RKO (cell line): ENCODE measurements around the gene AGPAT3.

Source experiments
- DNase-seq: peaks from one replicate; pipeline ENCODE4 v3.0.0-alpha.2; 2016; ENCODE audit warnings: low spot score

AGPAT3 gene

DNA sequence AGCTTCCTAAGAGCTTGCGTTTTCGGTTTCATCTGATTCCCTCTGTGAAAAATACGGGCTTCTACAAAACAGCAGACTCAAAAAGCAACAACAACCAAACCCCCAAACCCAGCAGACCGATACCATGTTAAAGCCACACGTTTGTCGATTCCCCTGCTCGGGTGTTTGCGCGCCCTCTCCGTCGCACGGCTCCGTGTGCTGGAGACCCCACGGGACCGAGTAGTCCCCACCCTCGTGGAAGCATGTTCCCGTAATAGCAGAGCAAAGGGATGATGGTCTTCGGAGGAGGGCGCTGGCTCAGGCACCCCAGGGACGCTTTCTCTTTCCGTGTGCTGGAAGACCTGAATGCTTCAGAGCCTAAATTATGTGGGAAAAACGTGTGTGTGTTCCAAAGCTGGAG is 42.7 kb downstream of the AGPAT3 start:
- no peak for DNase-seq

GRCh38 chr21:43908167-43908566 is 43.1 kb downstream of the AGPAT3 start:
- DNase-seq, result no peak

DNA sequence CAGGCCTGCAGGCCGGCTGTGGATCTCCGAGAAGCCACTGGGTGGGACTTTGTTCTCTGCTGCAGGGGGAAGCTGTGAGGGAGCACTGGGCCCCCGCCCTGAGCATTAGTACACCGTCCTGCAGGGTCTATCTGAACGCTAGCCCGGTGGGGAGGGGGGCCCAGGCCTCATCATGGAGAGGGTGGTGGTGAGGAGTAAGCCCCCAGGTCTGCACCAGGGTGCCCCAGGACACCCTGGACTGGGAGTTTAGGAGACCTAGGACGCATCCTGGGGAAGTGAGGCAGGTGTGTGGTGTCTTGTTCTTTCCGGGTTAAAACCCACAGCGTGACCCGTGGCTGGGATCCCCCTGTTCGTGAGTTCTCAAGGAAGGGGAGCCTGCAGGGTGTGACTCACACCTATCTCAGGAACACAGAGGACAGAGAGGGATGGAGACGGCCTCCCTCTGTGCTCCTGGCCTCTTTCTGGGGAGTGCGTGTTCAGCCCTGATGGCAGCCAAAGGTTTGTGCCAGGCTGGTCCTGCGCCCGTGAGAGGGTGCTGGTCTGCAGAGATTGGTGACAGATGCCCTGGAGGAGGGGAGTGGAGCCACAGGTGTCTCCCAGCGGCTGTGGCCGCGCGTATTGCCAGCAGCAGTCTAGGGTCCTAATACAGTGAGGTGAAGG is 44.8 kb downstream of the AGPAT3 start:
- DNase-seq, result no peak

DNA sequence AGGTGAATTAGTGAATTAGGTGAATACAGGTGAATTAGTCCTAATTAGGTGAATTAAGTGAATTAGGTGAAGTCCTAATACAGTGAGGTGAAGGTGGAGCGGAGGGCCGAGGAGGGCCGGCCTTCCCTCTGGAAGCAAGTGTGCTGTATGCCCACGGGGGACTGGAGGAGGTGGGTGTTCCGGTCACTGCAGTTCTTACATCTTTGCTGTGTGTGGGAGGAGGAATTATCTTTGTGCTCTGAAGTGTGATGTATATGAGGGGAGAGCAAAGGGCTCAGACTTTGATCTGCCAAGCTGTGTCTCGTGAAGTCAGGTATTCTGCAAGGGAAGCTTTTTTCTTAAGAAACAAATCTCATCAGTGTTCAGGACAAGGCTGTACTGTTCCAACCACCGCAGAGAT is 45.4 kb downstream of the AGPAT3 start:
- no peak for DNase-seq

GRCh38 chr21:43911015-43911934 is 46.3 kb downstream of the AGPAT3 start:
- DNase-seq, result no peak

- DNase-seq, result no peak
Observed at GRCh38 chr21:43911935-43912487, 47.0 kb downstream of the AGPAT3 start.

GRCh38 chr21:43912500-43912899 is 47.5 kb downstream of the AGPAT3 start:
- DNase-seq, result no peak

GRCh38 chr21:43912910-43913309 is 47.9 kb downstream of the AGPAT3 start:
- DNase-seq, result no peak

- no peak for DNase-seq
Observed at GRCh38 chr21:43913928-43914327, 48.9 kb downstream of the AGPAT3 start.

GRCh38 chr21:43916076-43916475 is 51.1 kb downstream of the AGPAT3 start:
- DNase-seq, result no peak

- no peak for DNase-seq
Observed at GRCh38 chr21:43916691-43917514, 51.9 kb downstream of the AGPAT3 start.

- no peak for DNase-seq
Observed at GRCh38 chr21:43917515-43918384, 52.7 kb downstream of the AGPAT3 start.

- no peak for DNase-seq
Observed at GRCh38 chr21:43918385-43918947, 53.4 kb downstream of the AGPAT3 start.

GRCh38 chr21:43919283-43919682 is 54.3 kb downstream of the AGPAT3 start:
- DNase-seq, result no peak

DNA sequence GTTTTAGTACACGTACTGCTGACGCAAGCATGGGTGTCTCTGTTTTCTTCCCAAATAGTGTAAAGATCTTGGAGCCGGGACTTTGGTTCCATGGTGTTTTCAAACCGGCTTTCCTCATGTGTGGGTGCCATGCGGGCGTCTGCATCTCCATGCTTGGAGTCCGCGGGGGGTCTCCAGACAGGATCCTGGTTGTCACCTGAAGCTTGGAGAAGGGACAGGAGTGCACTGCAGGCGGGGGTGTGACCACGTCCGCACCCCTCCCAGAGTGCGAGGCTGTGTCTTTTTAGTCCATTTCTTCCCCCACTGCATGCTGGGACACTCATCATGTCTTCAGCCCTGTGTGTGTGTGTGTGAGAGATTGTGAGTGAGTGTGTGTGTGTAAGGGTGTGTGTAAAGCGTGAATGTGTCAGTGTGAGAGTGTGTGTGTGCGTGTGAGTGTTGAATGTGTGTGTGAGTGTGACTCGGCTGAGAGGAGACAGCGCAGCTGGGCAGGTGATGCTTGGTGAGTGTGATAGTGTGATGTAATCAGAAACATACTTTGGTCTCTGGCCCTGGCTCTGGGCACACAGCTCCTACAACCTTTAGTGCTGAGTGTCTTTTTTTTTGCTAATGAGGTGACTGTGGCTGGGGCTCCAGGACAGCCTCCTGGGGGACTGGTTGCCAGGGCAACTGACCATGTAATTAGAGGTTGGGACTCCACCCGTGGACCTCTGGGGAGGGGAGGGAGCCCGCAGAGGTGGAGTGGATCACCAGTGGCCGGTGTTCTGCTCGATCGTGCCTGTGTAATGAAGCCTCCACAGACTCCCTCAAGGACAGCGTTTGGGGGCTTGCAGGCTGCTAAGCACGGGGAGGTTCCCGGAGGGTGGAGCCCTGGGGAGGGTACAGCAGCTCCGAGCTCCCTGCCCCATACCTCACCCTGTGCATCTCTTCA is 55.1 kb downstream of the AGPAT3 start:
- DNase-seq, result no peak

- DNase-seq, result no peak
Observed at GRCh38 chr21:43921571-43921978, 56.6 kb downstream of the AGPAT3 start.

DNA sequence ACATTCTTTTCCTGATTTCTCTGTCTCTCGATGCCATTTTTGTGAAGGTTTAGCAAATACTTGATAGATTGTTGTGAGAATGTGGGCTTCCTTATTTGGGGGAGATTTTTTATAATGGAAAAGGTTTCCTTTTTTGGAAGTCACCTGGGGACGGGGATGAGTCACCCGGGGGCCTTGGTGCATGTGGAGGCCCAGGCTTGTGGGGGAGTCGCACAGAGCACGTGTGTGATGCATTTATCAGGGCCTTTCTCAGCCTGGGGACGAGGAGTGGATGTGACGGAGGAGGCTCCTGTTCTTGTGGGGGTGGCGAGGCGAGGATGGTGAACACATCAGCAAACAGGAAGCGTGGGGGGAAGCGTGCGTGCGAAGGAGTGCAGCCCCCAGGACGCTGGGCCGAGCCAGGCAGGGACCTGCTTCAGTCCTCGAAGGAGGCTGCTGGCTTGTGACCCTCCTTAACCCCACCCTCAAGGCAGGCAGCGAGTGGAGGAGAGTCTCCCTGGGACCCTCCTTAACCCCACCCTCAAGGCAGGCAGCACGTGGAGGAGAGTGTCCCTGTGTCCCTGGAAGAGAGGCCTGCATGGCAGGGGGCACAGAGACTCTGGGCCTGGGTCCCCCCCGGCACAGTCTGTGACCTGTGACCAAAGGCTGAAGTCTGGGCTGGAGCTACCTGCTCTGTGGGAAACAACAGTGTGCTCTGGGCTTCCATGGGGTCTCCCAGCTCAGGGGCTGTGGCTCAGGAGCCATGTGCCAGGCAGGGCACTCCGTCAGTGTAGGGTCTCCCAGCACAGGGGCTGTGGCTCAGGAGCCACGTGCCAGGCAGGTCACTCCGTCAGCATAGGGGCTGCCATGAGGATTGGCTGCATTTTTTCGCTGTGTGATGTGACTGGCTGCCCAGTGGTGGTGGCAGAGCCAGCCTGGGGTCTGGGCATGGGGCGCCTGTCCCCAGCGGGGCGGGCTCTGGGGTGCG is 57.2 kb downstream of the AGPAT3 start:
- DNase-seq, result no peak

DNA sequence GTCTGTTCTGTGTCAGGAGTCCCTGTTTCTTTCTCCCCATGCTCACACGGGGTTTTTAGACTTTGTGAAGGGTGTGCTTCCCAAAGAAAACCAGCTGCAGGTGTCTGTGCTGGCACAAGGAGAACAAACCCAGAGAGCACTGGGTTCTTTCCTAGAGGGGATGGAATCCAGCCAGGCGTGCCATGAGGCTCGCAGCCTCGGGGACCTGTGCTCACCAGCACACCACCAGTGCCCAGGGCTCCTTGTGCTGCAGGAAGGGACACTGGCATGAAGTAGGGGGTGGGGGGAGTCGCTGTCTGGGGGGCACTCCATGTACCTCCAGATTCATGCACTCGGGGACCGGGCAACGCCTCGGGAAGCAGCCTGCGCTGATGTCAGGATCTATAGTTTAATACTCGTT is 57.9 kb downstream of the AGPAT3 start:
- no peak for DNase-seq

DNA sequence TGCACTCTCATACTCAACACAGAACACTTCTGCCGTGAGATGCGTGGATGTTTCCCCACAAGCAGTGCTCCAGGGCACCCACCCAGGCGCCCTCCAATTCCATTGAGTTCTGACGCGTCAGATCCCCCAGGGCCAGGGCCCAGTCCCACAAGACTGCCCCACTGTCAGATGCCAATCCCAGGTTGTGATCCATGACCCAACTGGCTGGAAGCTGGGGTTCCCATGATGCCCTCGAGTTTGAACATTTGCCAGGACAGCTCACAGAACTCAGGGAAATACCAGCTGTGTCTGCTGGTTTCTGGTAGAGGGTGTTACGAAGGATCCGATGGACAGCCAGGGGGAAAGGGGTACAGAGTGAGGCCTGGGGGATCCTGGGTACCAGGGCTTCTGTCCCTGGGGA is 58.4 kb downstream of the AGPAT3 start:
- DNase-seq, result no peak
